Measurements from ENCODE around the gene IGSF9B.

DNA sequence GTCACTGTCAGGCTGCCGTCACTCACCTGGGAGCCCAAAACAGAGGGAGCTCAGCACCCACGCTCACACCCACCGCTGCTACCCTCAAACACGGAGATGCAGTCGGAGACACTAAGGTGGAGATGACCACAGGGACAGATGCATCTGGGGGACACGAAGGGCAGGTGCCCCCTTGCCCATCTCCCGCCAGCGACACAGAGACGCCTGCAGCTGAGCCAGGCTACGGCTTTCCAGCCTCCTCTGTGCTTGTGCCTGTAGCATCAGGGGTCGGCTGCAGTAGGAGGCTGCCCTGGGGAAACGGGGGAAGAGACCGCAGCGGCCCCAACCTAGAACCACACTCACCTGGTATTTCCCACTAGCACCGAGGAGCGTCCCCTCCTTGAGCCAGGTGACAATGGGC lies 19.3 kb downstream of the IGSF9B start:
- TF ChIP-seq TAF1 (IDR thresholded peaks at IDR 0.05; ENCODE audit: low read depth, low read length) (no peak), POLR2A (IDR thresholded peaks at IDR 0.05; ENCODE audit: low read depth, low read length) (no peak)

Measured in GM12891 (cell line).